Measurements from ENCODE around the gene HIPK2.
A peak's percentile ranks its signal among the peaks of the same experiment; 100 is the strongest.

The HIPK2 gene

GRCh38 chr7:139808846-139809442 lies 31.1 kb upstream of the HIPK2 start:
- DNase-seq (ENCODE audit: low read depth) = no peak
- no peak overlapping the region for H3K4me3 ChIP-seq (ENCODE audit: low read depth, low read length)
- no peak for TF ChIP-seq CTCF (IDR thresholded peaks at IDR 0.05; ENCODE audit: low read depth, low read length)
- no peak for TF ChIP-seq MYC (IDR thresholded peaks at IDR 0.05; ENCODE audit: low read depth, low read length)
- TF ChIP-seq POLR2A (IDR thresholded peaks at IDR 0.05; ENCODE audit: extremely low read depth, insufficient read length) = no peak
- no peak for TF ChIP-seq MAX (IDR thresholded peaks at IDR 0.05; ENCODE audit: low read depth, low read length)

- no peak for DNase-seq (ENCODE audit: low read depth)
- no peak overlapping the region for H3K4me3 ChIP-seq (ENCODE audit: low read depth, low read length)
- TF ChIP-seq POLR2A (IDR thresholded peaks at IDR 0.05; ENCODE audit: extremely low read depth, insufficient read length) (no peak), MYC (IDR thresholded peaks at IDR 0.05; ENCODE audit: low read depth, low read length) (no peak), MAX (IDR thresholded peaks at IDR 0.05; ENCODE audit: low read depth, low read length) (no peak)
Measured at GRCh38 chr7:139808427-139808826, 30.6 kb upstream of the HIPK2 start.

- no peak for DNase-seq (ENCODE audit: low read depth)
- no peak overlapping the region for H3K4me3 ChIP-seq (ENCODE audit: low read depth, low read length)
- no peak for TF ChIP-seq POLR2A (IDR thresholded peaks at IDR 0.05; ENCODE audit: extremely low read depth, insufficient read length)
- no peak for TF ChIP-seq MYC (IDR thresholded peaks at IDR 0.05; ENCODE audit: low read depth, low read length)
- no peak for TF ChIP-seq CTCF (IDR thresholded peaks at IDR 0.05; ENCODE audit: low read depth, low read length)
- TF ChIP-seq MAX (IDR thresholded peaks at IDR 0.05; ENCODE audit: low read depth, low read length) = no peak
Measured at GRCh38 chr7:139807009-139807408, 29.2 kb upstream of the HIPK2 start.

- TF ChIP-seq CTCF (IDR thresholded peaks at IDR 0.05; ENCODE audit: low read depth, low read length) (no peak), POLR2A (IDR thresholded peaks at IDR 0.05; ENCODE audit: extremely low read depth, insufficient read length) (no peak), MAX (IDR thresholded peaks at IDR 0.05; ENCODE audit: low read depth, low read length) (no peak), MYC (IDR thresholded peaks at IDR 0.05; ENCODE audit: low read depth, low read length) (no peak)
- DNase-seq (ENCODE audit: low read depth) = no peak
Measured at GRCh38 chr7:139804571-139804970, 26.8 kb upstream of the HIPK2 start.

GRCh38 chr7:139799586-139799985 lies 21.8 kb upstream of the HIPK2 start:
- H3K4me3 ChIP-seq (ENCODE audit: low read depth, low read length) = no peak overlapping the region
- TF ChIP-seq MYC (IDR thresholded peaks at IDR 0.05; ENCODE audit: low read depth, low read length) (no peak), MAX (IDR thresholded peaks at IDR 0.05; ENCODE audit: low read depth, low read length) (no peak), CTCF (IDR thresholded peaks at IDR 0.05; ENCODE audit: low read depth, low read length) (no peak), POLR2A (IDR thresholded peaks at IDR 0.05; ENCODE audit: extremely low read depth, insufficient read length) (no peak)
- peak; percentile 84 for DNase-seq (ENCODE audit: low read depth)

More at GRCh38 chr7:139804571-139804970, 26.8 kb upstream of the HIPK2 start:
- no peak overlapping the region for H3K4me3 ChIP-seq (ENCODE audit: low read depth, low read length)

GRCh38 chr7:139798892-139799291 lies 21.1 kb upstream of the HIPK2 start:
- DNase-seq (ENCODE audit: low read depth) = no peak
- no peak for TF ChIP-seq MYC (IDR thresholded peaks at IDR 0.05; ENCODE audit: low read depth, low read length)
- no peak for TF ChIP-seq CTCF (IDR thresholded peaks at IDR 0.05; ENCODE audit: low read depth, low read length)
- TF ChIP-seq POLR2A (IDR thresholded peaks at IDR 0.05; ENCODE audit: extremely low read depth, insufficient read length) = no peak
- no peak for TF ChIP-seq MAX (IDR thresholded peaks at IDR 0.05; ENCODE audit: low read depth, low read length)
- no peak overlapping the region for H3K4me3 ChIP-seq (ENCODE audit: low read depth, low read length)

Measured in NB4 (cell line).